NCI-H1092 treated with DMSO at 0.1 percent for 48 hours (cell line): ENCODE data around the gene ARPC1A.
"Not testable (repeated sequence)": the region's sequence is repeated elsewhere in the genome, so short reads cannot be mapped to it uniquely, and the experiment has no call there.

Source experiments
- DNase-seq: peaks from one replicate; lab custom pipeline; 2025; lab: John Stamatoyannopoulos, UW

ARPC1A gene

DNA sequence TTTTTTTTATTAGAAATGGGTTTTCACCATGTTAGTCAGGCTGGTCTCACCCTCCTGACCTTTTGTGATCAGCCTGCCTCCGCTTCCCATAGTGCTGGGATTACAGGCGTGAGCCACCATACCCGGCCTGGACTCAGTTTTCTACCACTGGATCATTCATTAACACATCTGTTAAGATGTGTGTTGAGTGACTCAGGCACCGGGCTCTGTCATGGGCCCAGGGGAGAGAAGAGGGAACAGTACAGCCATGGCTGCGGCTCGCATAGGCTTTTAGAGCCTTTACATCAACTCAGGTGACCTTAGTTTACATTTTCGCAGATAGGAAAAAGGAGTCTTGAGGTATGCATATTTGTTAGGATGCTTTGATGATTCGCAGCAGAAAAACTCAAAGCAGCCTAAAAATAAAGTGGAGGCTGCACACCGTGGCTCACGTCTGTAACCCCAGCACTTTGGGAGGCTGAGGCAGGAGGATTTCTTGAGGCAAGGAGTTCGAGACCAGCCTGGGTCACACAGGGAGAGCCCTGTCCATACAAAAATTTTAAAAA, 45.8 kb downstream of the ARPC1A start:
- no peak for DNase-seq

GRCh38 chr7:99372275-99373090, 46.8 kb downstream of the ARPC1A start:
- DNase-seq, result no peak

DNA sequence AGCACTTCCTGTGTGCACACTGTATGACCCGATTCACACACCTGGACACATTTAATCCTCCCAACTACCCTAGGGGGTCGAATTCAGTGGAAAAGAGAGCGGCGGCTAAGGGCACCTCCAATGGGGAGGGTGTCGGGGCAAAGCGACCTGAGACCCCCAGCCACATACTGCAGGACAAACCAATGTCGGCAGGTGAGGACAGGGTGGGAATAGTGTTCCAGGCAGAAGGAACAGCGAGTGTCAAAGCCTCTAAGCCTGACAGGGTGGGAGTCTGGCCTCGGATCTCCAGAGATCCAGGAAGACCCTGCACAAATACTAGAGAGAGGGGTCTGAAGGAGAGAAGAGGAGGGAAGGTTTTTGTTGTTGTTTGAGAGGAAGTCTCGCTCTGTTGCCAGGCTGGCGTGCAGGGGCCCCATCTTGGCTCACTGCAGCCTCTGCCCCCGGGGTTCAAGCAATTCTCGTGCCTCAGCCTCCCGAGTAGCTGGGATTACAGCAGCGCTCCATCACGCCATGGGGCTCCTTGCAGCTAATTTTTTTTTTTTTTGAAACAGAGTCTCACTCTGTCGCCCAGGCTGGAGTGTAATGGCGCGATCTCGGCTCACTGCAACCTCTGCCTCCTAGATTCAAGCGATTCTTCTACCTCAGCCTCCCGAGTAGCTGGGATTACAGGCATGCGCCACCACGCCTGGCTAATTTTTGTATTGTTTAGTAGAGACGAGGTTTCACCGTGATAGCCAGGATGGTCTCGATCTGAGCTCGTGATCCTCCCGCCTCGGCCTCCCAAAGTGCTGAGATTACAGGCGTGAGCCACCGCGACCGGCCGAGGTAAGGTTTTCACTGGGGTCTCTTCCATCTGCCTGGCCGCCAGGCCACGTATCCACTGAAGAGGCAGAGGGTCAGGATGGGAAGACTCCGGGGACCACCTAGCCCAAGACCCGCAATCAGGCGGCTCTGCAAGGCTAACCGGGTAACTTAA, 47.7 kb downstream of the ARPC1A start:
- no peak for DNase-seq

DNA sequence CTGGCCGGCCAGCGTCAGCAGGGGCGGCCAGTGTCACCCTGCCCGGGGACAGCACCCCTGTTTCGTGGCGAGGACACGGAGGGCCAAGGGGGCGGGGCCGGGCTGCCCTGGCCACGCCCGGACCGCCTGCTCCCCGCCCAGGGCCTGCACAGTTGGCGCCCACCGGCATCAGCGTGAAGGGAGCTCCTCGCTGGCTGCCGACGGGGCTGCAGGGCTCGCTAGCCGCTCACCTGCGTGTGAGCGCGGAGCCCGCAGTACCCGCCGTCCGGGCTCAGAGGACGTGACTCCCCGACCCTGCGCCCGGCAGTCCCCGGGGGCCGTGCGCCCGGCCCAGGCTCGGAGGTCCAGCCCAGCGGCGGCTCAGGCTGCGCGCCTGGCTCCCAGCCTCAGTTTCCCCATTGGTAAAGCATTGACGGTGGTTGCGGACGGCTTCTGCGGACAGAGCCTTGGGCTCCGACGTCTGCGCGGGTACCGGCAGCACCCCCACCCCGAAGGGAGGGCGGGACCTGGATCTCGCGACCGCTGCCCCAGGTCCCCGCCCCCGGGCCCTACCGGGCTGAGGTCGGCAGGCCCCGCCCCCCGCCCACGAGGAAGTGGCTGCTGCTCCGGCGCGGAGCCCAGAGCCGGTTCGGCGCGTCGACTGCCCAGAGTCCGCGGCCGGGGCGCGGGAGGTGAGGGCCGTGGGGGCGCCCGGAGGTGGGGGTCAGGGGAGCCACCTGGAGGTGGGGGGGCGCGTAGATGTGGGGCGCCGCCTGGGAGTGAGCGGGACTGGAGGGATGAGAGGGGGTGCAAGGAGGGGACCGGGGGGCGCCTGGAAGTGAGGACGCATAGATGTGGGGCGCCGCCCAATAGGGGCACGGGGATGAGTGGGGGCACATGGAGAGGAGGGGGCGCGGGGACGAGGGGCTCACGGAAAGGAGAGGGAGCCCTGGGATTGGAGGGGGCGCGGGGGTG, 48.7 kb downstream of the ARPC1A start, which contains the start of gene ARPC1B:
ARPC1B (plus strand) TSS at position 620 of the 954 bp plus-strand sequence. CDS start 10,985 bp downstream, outside the sequence.
- DNase-seq, result peak; percentile 43

DNA sequence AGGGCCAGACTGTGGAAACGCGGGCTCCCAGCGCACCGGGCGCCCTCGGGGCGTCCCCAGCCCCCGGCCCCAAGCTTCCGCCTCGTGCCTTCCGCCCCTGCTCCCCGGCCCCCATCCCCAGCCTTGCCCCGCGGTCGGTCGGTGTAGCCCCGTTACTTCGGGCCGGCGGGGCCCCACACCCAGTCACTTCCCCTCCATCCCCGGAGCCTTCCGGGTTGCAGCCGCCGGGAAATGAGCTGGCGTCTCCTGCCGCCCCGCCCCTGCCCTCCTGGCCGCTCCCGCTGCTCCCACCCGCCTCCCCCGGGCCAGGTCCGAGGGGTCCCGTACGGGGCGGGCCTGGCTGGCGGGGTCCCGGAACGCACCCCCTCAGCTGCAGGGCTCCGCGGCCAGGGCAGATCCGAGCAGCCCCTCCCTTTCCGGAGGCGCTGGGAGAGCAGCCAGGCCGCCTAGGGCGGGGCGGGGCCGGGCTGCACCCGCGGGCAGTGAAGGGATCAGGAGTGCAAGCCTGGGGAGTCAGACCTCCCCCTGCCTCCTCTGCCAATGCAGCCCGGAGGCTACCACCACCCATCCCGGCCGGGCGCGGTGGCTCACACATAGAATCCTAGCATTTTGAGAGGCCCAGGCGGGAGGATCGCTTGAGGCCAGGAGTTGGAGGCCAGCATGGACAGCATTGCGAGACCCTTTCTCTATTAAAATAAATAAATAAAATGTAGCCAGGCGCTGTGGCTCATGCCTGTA, 49.5 kb downstream of the ARPC1A start:
- peak; percentile 40 for DNase-seq

- no peak for DNase-seq
These were observed 53.4 kb downstream of the ARPC1A start for GRCh38 chr7:99379043-99379577.

DNA sequence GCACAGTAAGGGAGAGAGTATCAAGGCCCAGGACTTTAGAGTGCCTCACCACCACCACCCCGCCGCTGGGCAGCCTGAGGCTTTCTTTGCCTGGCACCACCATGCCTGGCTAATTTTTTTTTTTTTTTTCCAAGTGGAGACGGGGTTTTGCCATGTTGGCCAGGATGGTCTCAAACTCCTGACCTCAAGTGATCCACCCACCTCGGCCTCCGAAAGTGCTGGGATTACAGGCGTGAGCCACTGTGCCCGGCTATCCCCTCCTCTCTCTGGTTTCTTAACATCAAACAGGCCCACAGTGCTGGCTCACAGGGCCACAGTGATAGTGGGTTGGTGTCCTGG, 54.0 kb downstream of the ARPC1A start:
- not testable (repeated sequence) for DNase-seq

DNA sequence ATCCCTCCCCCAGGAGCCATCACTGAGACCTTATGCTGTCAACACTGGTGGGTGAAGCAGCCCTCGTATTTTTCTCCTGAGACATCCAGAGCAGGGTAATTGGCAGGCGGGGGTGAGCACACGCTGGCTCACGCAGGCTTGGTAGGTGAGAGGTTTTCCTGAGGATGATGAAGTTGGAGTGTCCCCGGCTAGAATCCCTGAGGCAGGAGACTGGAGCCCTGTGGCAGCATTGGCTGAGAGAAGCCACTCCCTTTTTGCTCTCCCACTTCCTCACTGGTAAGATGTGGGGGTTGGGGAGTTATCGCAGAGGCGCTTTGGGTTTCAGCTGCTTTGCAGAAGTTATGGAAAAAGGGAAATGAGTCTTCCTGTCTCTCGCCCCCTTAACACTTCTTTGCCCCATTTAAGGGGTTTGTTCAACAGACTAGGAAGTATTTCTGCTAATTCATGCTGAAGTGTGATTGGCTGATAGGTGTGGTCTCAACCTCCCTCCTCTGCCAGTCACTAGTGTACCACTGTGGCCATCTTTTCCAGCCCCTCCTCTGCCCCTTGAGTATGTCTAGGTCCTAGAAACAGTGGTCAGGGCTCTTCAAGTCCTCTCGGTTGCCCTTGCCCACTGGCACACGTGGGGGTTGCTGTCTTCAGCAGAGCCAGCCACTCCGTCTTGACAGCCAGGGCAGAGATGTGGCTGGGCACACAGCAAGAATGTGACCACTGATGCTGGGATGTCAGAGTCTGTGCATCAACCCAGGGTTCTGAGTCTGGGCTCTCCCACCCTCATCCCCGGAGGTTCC, 54.5 kb downstream of the ARPC1A start:
- DNase-seq, result no peak

DNA sequence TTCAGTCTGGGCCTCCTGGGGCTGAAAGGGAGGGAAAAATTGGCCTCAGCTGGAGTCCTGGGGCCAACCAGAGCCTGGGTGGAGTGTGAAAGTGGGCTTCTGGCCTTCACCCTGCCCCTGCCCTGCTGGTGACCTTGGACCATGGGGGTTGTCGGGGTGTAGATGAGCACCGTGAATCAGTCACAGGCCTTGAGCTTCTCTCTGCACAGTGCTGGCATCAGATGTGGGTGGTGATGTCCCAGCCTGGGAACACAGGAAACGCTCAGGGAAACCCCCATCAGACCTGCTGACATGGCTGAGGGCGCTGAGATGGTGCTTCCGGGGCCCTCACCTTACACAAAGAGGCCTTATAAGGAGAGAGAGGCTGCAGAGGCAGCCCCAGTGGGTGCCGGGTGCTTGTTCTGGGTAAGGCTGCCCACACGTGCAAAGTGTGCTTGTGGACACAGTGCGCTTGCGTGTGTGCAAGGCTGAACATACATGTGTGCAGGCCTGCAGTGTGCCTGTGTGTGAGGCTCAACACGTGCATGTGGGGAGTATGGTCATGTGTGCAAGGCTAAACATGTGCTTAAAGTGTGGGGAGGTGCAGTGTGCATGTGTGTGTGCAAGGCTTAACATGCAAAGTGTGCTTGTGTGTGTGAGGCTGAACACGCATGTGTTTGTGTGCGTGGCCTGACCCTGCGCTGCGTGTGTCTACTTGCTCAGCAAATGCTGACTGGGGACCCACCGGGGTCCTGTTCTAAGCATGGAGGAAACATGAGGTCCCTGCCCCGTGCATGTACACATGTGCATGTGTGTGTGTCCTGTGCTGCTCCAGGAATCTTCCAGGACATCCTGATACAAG, 55.3 kb downstream of the ARPC1A start:
- DNase-seq, result no peak

DNA sequence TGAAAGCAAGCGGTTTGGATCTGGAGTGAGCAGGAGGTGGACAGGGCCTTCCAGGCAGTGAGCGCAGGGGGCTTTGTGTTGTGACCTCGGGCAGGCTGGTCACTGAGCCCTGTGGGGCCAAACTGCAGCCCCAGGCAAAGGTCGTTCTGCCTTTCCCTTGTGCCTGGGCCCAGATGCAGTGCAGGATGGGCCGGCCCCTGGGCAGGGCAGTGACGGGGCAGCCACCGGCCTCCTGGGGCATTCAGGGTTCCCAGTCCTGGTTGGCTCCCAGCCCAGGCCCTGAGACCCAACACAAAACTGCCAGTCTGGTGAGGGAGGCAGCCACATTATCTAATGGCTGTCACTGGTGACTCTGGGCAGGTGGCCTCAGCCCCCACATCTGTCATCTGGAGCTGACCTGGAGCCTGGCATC, 56.0 kb downstream of the ARPC1A start:
- no peak for DNase-seq

GRCh38 chr7:99383203-99383602, 57.5 kb downstream of the ARPC1A start:
- DNase-seq, result no peak

DNA sequence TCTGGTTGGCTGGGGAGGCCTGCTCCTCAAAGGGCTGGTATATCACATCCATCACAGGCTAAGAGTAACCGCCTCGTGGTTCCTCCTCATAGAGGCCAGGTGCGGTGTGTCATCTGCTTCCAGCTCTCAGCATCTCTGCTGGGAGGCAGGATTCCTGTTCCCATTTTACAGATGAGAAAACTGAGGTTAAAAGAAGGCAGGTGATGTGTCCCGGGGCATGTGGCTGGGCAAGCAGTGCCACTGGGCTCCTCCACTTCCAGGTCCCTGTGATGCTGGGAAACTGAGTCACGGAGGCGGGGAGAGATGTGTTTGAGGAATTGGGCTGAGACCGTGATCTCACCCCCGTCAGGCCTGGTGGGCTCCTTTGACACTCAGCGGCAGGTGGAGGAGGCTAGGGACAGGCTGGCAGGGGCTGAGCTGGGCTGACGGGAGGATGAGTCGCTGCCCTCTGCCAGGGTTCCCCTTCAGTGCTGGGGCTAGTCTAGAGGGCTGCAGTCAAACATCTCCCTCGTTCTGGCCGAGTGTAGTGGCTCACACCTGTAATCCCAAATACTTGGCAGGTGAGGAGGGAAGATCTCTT, 58.2 kb downstream of the ARPC1A start:
- no peak for DNase-seq

GRCh38 chr7:99384523-99384922, 58.8 kb downstream of the ARPC1A start:
- DNase-seq, result no peak

DNA sequence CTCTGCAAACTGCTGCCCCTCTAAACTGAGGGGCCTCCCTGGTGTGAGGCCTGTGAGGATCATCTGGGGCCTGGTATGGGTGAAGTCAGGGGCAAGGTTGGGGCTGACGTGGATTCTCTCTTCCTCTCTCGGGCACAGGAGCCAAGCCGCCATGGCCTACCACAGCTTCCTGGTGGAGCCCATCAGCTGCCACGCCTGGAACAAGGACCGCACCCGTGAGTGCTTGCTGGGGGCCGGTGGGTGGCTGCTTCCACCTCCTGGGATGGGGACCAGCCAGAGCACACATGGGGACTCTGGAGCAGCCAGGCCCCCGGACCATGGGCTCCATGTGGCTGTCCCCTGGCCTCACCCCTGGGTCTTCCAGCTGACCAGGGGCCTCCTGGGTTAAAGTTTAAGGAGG, 59.9 kb downstream of the ARPC1A start:
- DNase-seq, result no peak

DNA sequence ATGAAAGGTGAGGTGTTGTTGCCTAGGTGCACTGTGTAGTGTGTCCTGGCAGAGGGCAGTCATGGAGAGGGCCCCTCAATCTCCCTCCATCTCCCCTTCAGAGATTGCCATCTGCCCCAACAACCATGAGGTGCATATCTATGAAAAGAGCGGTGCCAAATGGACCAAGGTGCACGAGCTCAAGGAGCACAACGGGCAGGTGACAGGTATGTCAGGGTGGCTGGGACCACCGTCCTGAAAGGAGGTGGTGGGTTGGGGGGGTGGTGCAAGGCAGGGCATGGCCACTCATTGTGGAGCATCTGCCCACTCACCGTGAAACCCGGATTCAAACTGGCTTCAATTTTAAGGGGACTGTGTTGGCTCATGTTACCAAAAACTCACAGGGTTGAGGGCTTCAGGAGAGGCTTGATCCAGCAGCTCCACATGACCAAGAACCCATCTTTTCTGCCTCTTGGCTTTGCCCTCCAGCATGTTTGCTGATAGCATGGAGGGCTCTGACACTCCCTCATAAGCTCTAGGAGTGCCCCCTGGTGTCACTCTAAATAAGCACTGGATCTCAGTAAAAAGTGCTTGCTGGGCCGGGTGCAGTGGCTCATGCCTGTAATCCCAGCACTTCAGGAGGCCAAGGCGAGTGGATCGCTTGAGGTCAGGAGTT, 61.0 kb downstream of the ARPC1A start:
- DNase-seq, result no peak

GRCh38 chr7:99387239-99387635, 61.5 kb downstream of the ARPC1A start:
- not testable (repeated sequence) for DNase-seq

- no peak for DNase-seq
These were observed 62.2 kb downstream of the ARPC1A start for GRCh38 chr7:99387912-99388311.

GRCh38 chr7:99389772-99390171, 64.1 kb downstream of the ARPC1A start:
- DNase-seq, result no peak
